ENCODE results near the gene EMC7. TPM values are rescaled to one million over a fixed set of nuclear protein-coding genes. Genes with fewer than 3 reads are reported as not detected.
A peak's percentile ranks its signal among the peaks of the same experiment; 100 is the strongest.

Gene EMC7
- total and polyA plus RNA-seq, 2 of the 13 experiments (the other 11 are each of a cell fraction or from before 2014, with no cell fraction given), result 46.8 to 113 TPM

- TF ChIP-seq ATF3 (CRISPR knock-in tag; IDR thresholded peaks at IDR 0.05), result no peak
- no peak for TF ChIP-seq HNF1B (CRISPR knock-in tag; IDR thresholded peaks at IDR 0.05)
- TF ChIP-seq ZNF558 (CRISPR knock-in tag; IDR thresholded peaks at IDR 0.05; ENCODE audit: borderline replicate concordance), result 0 out of 2 replicates have a peak, but pooled peaks have one; percentile 11
- peak; percentile 30; the same call in 1 of the 2 replicates for TF ChIP-seq THAP11 (CRISPR knock-in tag; IDR thresholded peaks at IDR 0.05)
- TF ChIP-seq CBFB (CRISPR knock-in tag; IDR thresholded peaks at IDR 0.05), result no peak
- peak; percentile 83 for TF ChIP-seq POLR2G (IDR thresholded peaks at IDR 0.05; ENCODE audit: low read depth, low read length)
- peak; percentile 37 for TF ChIP-seq RARA (CRISPR knock-in tag; IDR thresholded peaks at IDR 0.05)
- 0 out of 2 replicates have a peak, but pooled peaks have one; percentile 77 for TF ChIP-seq ZSCAN20 (CRISPR knock-in tag; IDR thresholded peaks at IDR 0.05; ENCODE audit: borderline replicate concordance)
- TF ChIP-seq MED1 (CRISPR knock-in tag; IDR thresholded peaks at IDR 0.05), result no peak
- no peak for TF ChIP-seq SIX4 (CRISPR knock-in tag; IDR thresholded peaks at IDR 0.05)
- TF ChIP-seq DPF2 (CRISPR knock-in tag; IDR thresholded peaks at IDR 0.05; ENCODE audit: borderline replicate concordance, low read depth), result no peak
- TF ChIP-seq GTF3A (CRISPR knock-in tag; conservative IDR thresholded peaks at IDR 0.05), result no peak
- no peak for TF ChIP-seq BCLAF1 (IDR thresholded peaks at IDR 0.05)
- TF ChIP-seq IKZF5 (CRISPR knock-in tag; IDR thresholded peaks at IDR 0.05), result peak; percentile 29; the same call in 1 of the 2 replicates
- TF ChIP-seq ATF1 (CRISPR knock-in tag; IDR thresholded peaks at IDR 0.05), result no peak
- no peak for TF ChIP-seq SRSF1 (optimal IDR thresholded peaks at IDR 0.05; ENCODE audit: low read depth, low read length)
- no peak for TF ChIP-seq ZFP36 (IDR thresholded peaks at IDR 0.05; ENCODE audit: borderline replicate concordance, low read depth, low read length, partially characterized antibody)
- TF ChIP-seq CBX5 (CRISPR knock-in tag; IDR thresholded peaks at IDR 0.05; ENCODE audit: borderline replicate concordance), result no peak
- 0 out of 2 replicates have a peak, but pooled peaks have one; percentile 40 for TF ChIP-seq POGZ (CRISPR knock-in tag; IDR thresholded peaks at IDR 0.05)
- TF ChIP-seq MYNN (CRISPR knock-in tag; IDR thresholded peaks at IDR 0.05; ENCODE audit: low read depth), result no peak
- TF ChIP-seq RFXAP (CRISPR knock-in tag; IDR thresholded peaks at IDR 0.05; ENCODE audit: borderline replicate concordance), result no peak; the same call in 1 of the 2 replicates
- TF ChIP-seq TEAD3 (CRISPR knock-in tag; optimal IDR thresholded peaks at IDR 0.05; ENCODE audit: borderline replicate concordance), result peak; percentile 19
These were observed 63.4 kb downstream of the EMC7 start (continued) for GRCh38 chr15:34038023-34038870.

Measured in HepG2 (cell line).